Karpas-422 (cell line): Measurements from ENCODE around the gene PDE6C. TPM values are rescaled to one million over a fixed set of nuclear protein-coding genes. Genes with fewer than 3 reads are reported as not detected.

ENCODE experiments used
- DNase-seq: peaks from one replicate; pipeline ENCODE4 v3.0.0-alpha.2; 2015
- H2AFZ ChIP-seq: fragments of 200-600 bp; sonication (generic); 2 replicates; pipeline ENCODE4 v1.6.1; 2014; ENCODE audit warnings: antibody characterized with exemption, low read length, mixed read lengths
- H3K27ac ChIP-seq: fragments of 200-600 bp; sonication (generic); 2 replicates; pipeline ENCODE4 v1.5.1; 2014; ENCODE audit warnings: mild to moderate bottlenecking, low read length, moderate library complexity
- H3K27me3 ChIP-seq: fragments of 200-600 bp; sonication (generic); 2 replicates; pipeline ENCODE4 v1.6.1; 2014; ENCODE audit warnings: low read length, mixed read lengths
- H3K36me3 ChIP-seq: fragments of 200-600 bp; sonication (generic); 2 replicates; pipeline ENCODE4 v1.6.1; 2014; ENCODE audit warnings: low read length, mixed read lengths; ENCODE audit not compliant: insufficient read depth
- H3K4me1 ChIP-seq: fragments of 200-600 bp; sonication (generic); 2 replicates; pipeline ENCODE4 v1.6.1; 2014; ENCODE audit warnings: mild to moderate bottlenecking, low read length, mixed read lengths
- H3K4me2 ChIP-seq: fragments of 200-600 bp; sonication (generic); 2 replicates; pipeline ENCODE4 v1.6.1; 2014; ENCODE audit warnings: low read length, low read depth, mild to moderate bottlenecking; ENCODE audit not compliant: poor library complexity, severe bottlenecking
- H3K4me3 ChIP-seq: fragments of 200-600 bp; sonication (generic); 2 replicates; pipeline ENCODE4 v1.5.1; 2014; ENCODE audit warnings: mild to moderate bottlenecking, antibody characterized with exemption, low read length, mixed read lengths
- H3K79me2 ChIP-seq: fragments of 200-600 bp; sonication (generic); 2 replicates; pipeline ENCODE4 v1.6.1; 2014; ENCODE audit warnings: mild to moderate bottlenecking, low read length, mixed read lengths
- H3K9ac ChIP-seq: fragments of 200-600 bp; sonication (generic); 2 replicates; pipeline ENCODE4 v1.6.0; 2014; ENCODE audit warnings: low read length
- H3K9me2 ChIP-seq: fragments of 200-600 bp; sonication (generic), shearing (Covaris generic); replicated peaks from 2 replicates; pipeline ENCODE4 v1.6.0; 2014; ENCODE audit warnings: mild to moderate bottlenecking, low read length, moderate library complexity; ENCODE audit not compliant: insufficient read depth
- H3K9me3 ChIP-seq: fragments of 300-700, 200-600 bp; sonication (generic); 2 replicates; pipeline ENCODE4 v1.6.1; 2014; ENCODE audit warnings: low read length, mixed read lengths
- H4K20me1 ChIP-seq: fragments of 200-600 bp; sonication (generic); 2 replicates; pipeline ENCODE4 v1.6.1; 2014; ENCODE audit warnings: mild to moderate bottlenecking, antibody characterized with exemption, low read length, low read depth; ENCODE audit not compliant: insufficient read depth
- total RNA-seq: library from RNA; depleted of rRNA; stranded (reverse); fragments of >200 nt; shearing (Covaris generic); gene quantifications from 2 replicates; pipeline ENCODE4 v1.2.3, GENCODE V29; 2014; ENCODE audit warnings: low replicate concordance

Gene PDE6C
- total RNA-seq, 1 experiment from 2014 or later, result not detected

DNA sequence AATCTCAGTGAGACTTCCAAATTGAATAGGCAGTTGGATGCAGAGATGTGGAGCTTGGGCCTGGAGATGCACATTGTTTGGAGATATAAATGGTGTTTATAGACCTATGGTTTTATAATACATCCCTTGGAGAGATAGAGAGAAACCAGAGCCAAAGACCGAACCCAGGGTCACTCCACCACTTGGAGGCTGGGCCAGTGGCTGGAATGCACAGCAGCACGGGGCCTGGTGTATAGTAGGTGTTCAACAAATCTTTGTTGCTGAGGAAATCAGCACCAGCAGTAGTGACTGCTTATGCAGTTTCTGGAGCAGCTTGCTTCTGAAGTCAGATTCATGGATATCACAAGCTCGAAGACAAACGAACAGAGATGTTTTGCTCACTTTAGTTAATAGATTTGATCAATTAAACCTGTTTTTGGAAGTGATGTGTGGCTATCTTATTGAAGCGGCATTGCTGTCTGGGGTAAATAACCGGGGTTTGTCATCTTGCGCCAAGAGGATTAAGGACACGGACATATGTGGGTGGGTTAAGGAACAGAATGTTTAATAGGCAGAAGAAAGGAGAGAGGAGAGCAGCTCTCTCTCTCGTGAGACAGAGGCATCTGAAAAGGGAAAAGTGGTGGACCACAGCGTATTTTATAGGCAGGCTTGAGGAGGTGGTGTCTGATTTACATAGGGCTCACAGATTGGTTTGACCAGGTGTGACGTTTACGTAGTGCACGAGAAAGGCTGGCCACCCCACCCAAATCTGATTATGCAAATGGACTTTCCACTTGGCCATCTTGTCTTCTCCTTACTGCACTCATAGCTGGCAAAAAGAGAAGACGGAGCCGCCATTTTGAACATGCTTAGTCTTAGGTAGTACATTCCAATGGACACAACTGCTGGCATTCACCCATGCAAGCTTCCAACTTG lies 22.4 kb upstream of the PDE6C start:
- no peaks in the 10 kb centered on the region for H3K27me3 ChIP-seq
- H3K79me2 ChIP-seq, result no peaks in the 10 kb centered on the region
- no peak overlapping the region for H3K4me2 ChIP-seq
- no peaks in the 10 kb centered on the region for H3K9me3 ChIP-seq
- no peak overlapping the region for H2AFZ ChIP-seq
- H4K20me1 ChIP-seq, result no peaks in the 10 kb centered on the region
- no peak overlapping the region for H3K4me3 ChIP-seq
- no peak overlapping the region for H3K27ac ChIP-seq
- no peaks in the 10 kb centered on the region for H3K4me1 ChIP-seq
- H3K9ac ChIP-seq, result no peak overlapping the region
- no peaks in the 10 kb centered on the region for H3K36me3 ChIP-seq
- no peak for DNase-seq
- no peaks in the 10 kb centered on the region for H3K9me2 ChIP-seq

GRCh38 chr10:93590638-93591037 lies 21.7 kb upstream of the PDE6C start:
- DNase-seq, result no peak
- no peaks in the 10 kb centered on the region for H4K20me1 ChIP-seq
- H3K4me3 ChIP-seq, result no peak overlapping the region
- no peaks in the 10 kb centered on the region for H3K9me3 ChIP-seq
- no peaks in the 10 kb centered on the region for H3K27me3 ChIP-seq
- H3K79me2 ChIP-seq, result no peaks in the 10 kb centered on the region
- H3K36me3 ChIP-seq, result no peaks in the 10 kb centered on the region
- H3K9me2 ChIP-seq, result no peaks in the 10 kb centered on the region
- H3K4me2 ChIP-seq, result no peak overlapping the region
- H3K9ac ChIP-seq, result no peak overlapping the region
- H3K4me1 ChIP-seq, result no peaks in the 10 kb centered on the region
- H2AFZ ChIP-seq, result no peak overlapping the region
- no peak overlapping the region for H3K27ac ChIP-seq

DNA sequence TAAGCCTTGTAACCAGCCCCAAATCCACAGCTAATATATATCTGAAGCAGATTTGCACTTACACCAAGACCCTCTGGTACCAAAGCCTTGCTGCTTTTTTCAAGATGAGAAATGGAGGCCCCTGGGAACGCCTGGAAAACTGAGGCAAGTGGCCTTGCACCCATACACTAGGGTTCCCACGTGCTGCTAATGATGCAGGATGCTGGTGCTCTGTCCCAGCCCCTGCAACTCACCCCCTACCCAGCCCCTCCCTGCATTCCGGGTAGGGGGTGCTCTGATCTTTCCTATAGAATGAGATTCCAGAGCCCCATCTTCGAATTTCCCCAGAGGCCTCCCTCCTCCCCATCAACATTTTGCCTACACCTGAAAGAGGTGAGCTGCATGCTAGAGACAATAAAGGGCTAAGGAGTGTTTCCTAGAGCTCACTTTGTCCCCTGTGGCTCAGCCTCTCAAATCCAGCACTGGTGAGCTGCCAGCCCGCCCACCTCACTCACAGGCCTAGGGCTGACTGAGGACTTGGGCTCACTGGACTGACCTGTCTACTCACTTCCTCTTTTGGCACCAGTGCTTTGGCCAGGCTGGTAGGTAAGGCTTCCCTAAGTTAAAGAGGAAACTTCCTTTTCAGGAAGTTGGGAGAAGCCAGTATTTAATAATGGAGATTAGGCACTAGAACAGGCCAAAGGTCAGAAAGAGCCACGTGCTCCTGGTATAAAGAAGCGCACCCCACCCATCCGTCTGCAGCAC lies 21.1 kb upstream of the PDE6C start:
- DNase-seq, result no peak
- Histone ChIP-seq H2AFZ (no peak overlapping the region), H3K9ac (no peak overlapping the region), H3K27ac (no peak overlapping the region), H3K79me2 (no peaks in the 10 kb centered on the region), H3K9me3 (no peaks in the 10 kb centered on the region), H3K4me2 (no peak overlapping the region), H3K27me3 (no peaks in the 10 kb centered on the region), H3K36me3 (no peaks in the 10 kb centered on the region), H3K9me2 (no peaks in the 10 kb centered on the region), H4K20me1 (no peaks in the 10 kb centered on the region), H3K4me3 (no peak overlapping the region), H3K4me1 (no peaks in the 10 kb centered on the region)

DNA sequence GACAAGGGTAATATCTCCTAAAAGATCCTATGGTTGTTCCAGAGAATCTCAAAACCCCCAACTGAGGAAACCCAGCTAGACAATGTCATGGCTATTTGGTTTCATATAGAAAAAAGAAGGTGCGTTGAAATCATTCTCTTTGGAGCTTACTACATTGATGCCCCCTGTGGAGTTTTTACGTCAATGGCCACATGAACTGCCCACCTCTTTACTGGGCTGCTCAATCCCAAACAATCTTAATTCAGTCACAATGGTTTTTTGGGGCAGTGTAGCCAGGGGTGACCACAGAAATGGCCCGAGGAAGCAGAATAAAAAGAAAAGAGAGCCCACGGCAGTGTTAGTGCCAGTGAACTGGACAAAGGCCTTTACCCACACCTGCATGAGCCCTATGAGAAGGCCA lies 19.1 kb upstream of the PDE6C start:
- Histone ChIP-seq H3K9me2 (no peaks in the 10 kb centered on the region), H3K9ac (no peak overlapping the region), H3K27me3 (no peaks in the 10 kb centered on the region), H3K79me2 (no peaks in the 10 kb centered on the region), H3K4me1 (no peaks in the 10 kb centered on the region), H2AFZ (no peak overlapping the region), H3K9me3 (no peaks in the 10 kb centered on the region), H3K27ac (no peak overlapping the region), H3K4me2 (no peak overlapping the region), H3K36me3 (no peaks in the 10 kb centered on the region), H4K20me1 (no peaks in the 10 kb centered on the region), H3K4me3 (no peak overlapping the region)
- DNase-seq, result no peak

- H2AFZ ChIP-seq, result no peak overlapping the region
Observed at GRCh38 chr10:93593749-93594148, 18.6 kb upstream of the PDE6C start.

DNA sequence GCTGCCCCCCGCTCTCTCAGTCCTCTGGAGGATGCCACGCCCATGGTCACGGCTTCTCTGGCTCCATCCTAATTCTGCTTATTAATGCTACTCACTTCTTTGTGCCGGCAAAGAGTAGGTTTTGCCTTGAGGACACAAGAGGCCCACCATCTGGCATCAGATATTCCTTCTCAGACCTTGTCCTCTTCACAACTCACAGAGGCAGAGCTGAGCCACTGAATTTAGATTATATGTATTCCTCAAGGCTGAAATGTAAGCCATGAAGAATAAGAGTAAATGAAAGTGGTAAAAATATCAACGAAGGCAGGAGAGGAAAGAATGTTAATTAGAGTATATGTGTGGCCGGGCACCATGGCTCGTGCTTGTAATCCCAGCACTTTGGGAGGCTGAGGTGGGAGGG lies 17.8 kb upstream of the PDE6C start:
- no peaks in the 10 kb centered on the region for H3K79me2 ChIP-seq
- no peaks in the 10 kb centered on the region for H3K9me3 ChIP-seq
- H3K4me3 ChIP-seq, result no peak overlapping the region
- no peak overlapping the region for H3K4me2 ChIP-seq
- H3K27me3 ChIP-seq, result no peaks in the 10 kb centered on the region
- no peak overlapping the region for H3K9ac ChIP-seq
- no peaks in the 10 kb centered on the region for H3K9me2 ChIP-seq
- H3K27ac ChIP-seq, result no peak overlapping the region
- no peaks in the 10 kb centered on the region for H3K4me1 ChIP-seq
- H2AFZ ChIP-seq, result no peak overlapping the region
- DNase-seq, result no peak
- no peaks in the 10 kb centered on the region for H3K36me3 ChIP-seq
- no peaks in the 10 kb centered on the region for H4K20me1 ChIP-seq

More at GRCh38 chr10:93593749-93594148, 18.6 kb upstream of the PDE6C start:
- Histone ChIP-seq H3K9me2 (no peaks in the 10 kb centered on the region), H3K79me2 (no peaks in the 10 kb centered on the region), H3K4me1 (no peaks in the 10 kb centered on the region), H3K36me3 (no peaks in the 10 kb centered on the region), H3K27me3 (no peaks in the 10 kb centered on the region), H4K20me1 (no peaks in the 10 kb centered on the region), H3K4me3 (no peak overlapping the region), H3K9me3 (no peaks in the 10 kb centered on the region), H3K4me2 (no peak overlapping the region), H3K27ac (no peak overlapping the region), H3K9ac (no peak overlapping the region)
- DNase-seq, result no peak

DNA sequence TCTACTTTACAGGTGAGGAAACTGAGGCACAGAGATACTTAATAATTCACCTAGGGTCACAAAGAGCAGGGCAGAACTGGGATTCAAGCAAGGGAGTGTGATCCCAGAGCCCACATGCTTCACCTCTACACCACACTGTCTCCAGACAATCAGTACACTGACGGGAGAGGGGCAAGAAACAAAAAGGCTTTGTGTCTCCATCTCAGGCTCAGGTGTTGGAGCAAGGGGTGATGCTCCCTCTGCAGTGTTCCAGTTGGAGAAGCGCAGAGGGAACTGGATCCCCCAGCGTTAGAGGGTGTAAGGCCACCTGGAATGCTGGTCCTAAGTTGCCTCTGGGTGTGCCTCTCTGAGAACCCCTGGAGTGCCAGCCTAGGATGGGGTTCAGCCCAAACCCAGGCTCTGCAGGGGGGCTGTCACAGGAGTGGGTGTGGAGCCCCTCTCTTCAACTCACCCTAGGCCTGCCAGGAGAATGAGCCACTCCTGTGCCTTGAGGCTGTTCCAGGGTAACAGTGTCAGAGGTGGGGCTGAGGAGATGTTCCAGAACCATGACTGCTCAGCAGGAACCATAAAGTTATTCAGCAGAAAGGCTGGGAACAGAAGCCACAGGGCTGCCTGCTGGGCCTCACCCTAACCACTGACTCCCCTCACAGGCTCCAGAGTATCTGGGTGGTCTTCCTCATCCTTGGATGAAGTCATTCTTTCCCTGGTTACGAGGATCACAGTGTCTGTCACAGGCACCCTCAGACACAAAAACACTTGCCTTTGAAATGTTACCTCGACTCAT lies 16.8 kb upstream of the PDE6C start:
- no peaks in the 10 kb centered on the region for H4K20me1 ChIP-seq
- H3K9me3 ChIP-seq, result no peaks in the 10 kb centered on the region
- no peaks in the 10 kb centered on the region for H3K36me3 ChIP-seq
- H3K79me2 ChIP-seq, result no peaks in the 10 kb centered on the region
- no peak for DNase-seq
- no peak overlapping the region for H3K9ac ChIP-seq
- no peak overlapping the region for H3K4me2 ChIP-seq
- no peaks in the 10 kb centered on the region for H3K4me1 ChIP-seq
- no peaks in the 10 kb centered on the region for H3K27me3 ChIP-seq
- no peak overlapping the region for H3K27ac ChIP-seq
- H3K4me3 ChIP-seq, result no peak overlapping the region
- no peak overlapping the region for H2AFZ ChIP-seq
- H3K9me2 ChIP-seq, result no peaks in the 10 kb centered on the region

GRCh38 chr10:93596539-93596938 lies 15.8 kb upstream of the PDE6C start:
- no peaks in the 10 kb centered on the region for H3K9me2 ChIP-seq
- no peak overlapping the region for H3K27ac ChIP-seq
- no peak overlapping the region for H2AFZ ChIP-seq
- DNase-seq, result no peak
- H3K4me3 ChIP-seq, result no peak overlapping the region
- no peak overlapping the region for H3K9ac ChIP-seq
- H4K20me1 ChIP-seq, result no peaks in the 10 kb centered on the region
- H3K4me1 ChIP-seq, result no peaks in the 10 kb centered on the region
- no peaks in the 10 kb centered on the region for H3K9me3 ChIP-seq
- H3K79me2 ChIP-seq, result no peaks in the 10 kb centered on the region
- H3K27me3 ChIP-seq, result no peaks in the 10 kb centered on the region
- no peak overlapping the region for H3K4me2 ChIP-seq
- no peaks in the 10 kb centered on the region for H3K36me3 ChIP-seq
